ENCODE data around the gene GPR3. TPM values are rescaled to one million over a fixed set of nuclear protein-coding genes. Genes with fewer than 3 reads are reported as not detected.

GPR3 gene
- total RNA-seq, 1 experiment from 2014 or later: 4.4 TPM

GRCh38 chr1:27388337-27389005 lies 4.0 kb upstream of the GPR3 start:
- H2AK5ac ChIP-seq (ENCODE audit: insufficient read length, low read length): no peak overlapping the region
- H3K4me1 ChIP-seq (ENCODE audit: insufficient read depth, low read length): peaks cover 2% of the 10 kb centered on the region
- H2BK20ac ChIP-seq (ENCODE audit: low read depth, low read length, poor library complexity, severe bottlenecking): no peak overlapping the region
- no peak overlapping the region for H2BK15ac ChIP-seq (ENCODE audit: low read depth, low read length)
- no peak overlapping the region for H3T11ph ChIP-seq (ENCODE audit: low read length)
- no peaks in the 10 kb centered on the region for H3K27me3 ChIP-seq (ENCODE audit: insufficient read depth, low read length)
- no peaks in the 10 kb centered on the region for H3K79me2 ChIP-seq (ENCODE audit: insufficient read depth, low read length)
- H4K20me1 ChIP-seq (ENCODE audit: control insufficient read depth, insufficient read depth, insufficient read length): no peaks in the 10 kb centered on the region
- H4K5ac ChIP-seq (ENCODE audit: insufficient read length, low read depth, low read length): no peak overlapping the region
- no peaks in the 10 kb centered on the region for H3K9me3 ChIP-seq (ENCODE audit: control insufficient read depth, low read depth, low read length)
- H2BK120ac ChIP-seq (ENCODE audit: low read depth, low read length, poor library complexity, severe bottlenecking): no peak overlapping the region
- no peaks in the 10 kb centered on the region for H3K36me3 Mint-ChIP-seq (ENCODE audit: insufficient read depth in 1 of 3, low read depth in 3 of 3)
- no peaks in the 10 kb centered on the region; a peak in 3 of 5 replicates for H3K9me3 Mint-ChIP-seq
- H3K23ac ChIP-seq (ENCODE audit: insufficient read length, low read depth, low read length): no peak overlapping the region
- peak overlapping the region in 1 of 3 experiments; percentile 18; a peak in 1 of 7 replicates for H3K27ac Mint-ChIP-seq
- no peak overlapping the region for H4K8ac ChIP-seq (replicated peaks; ENCODE audit: insufficient read length, low read depth, low read length)
- H3K18ac ChIP-seq (ENCODE audit: insufficient read length, low read depth, low read length): no peak overlapping the region
- H3K4ac ChIP-seq (ENCODE audit: low read depth, low read length): no peak overlapping the region
- H3K79me1 ChIP-seq (ENCODE audit: insufficient read depth, low read depth, low read length, poor library complexity, severe bottlenecking): no peaks in the 10 kb centered on the region
- peak overlapping the region in 1 of 2 experiments; percentile 54; a peak in 2 of 5 replicates for H3K4me3 Mint-ChIP-seq
- peaks cover 2% of the 10 kb centered on the region for H3K27me3 Mint-ChIP-seq (ENCODE audit: low read depth)
- H3K23me2 ChIP-seq (ENCODE audit: insufficient read length, low read depth, low read length, poor library complexity, severe bottlenecking): peaks cover 4% of the 10 kb centered on the region
- no CpG with 5 or more reads among the region's 5 CpGs for WGBS (ENCODE audit: extremely low coverage, insufficient read length, low lambda C conversion rate)
- no peak overlapping the region for H2BK5ac ChIP-seq (ENCODE audit: insufficient read length, low read length)
- no peak overlapping the region for H3K9ac ChIP-seq (ENCODE audit: extremely low read depth, insufficient read length, low read length)
- peak; percentile 83 for DNase-seq
- no peak overlapping the region for H3K56ac ChIP-seq (ENCODE audit: insufficient read length, low read depth, low read length)
- no peak overlapping the region for H3K14ac ChIP-seq (ENCODE audit: insufficient read depth, low read length)
- H2BK12ac ChIP-seq (ENCODE audit: insufficient read length, low read depth, low read length): no peak overlapping the region
- peaks cover 20 to 22% of the 10 kb centered on the region in 2 experiments for H3K4me1 Mint-ChIP-seq
- H4K91ac ChIP-seq (ENCODE audit: insufficient read length, low read depth, low read length): no peak overlapping the region
- no peak overlapping the region for H3K4me2 ChIP-seq (ENCODE audit: insufficient read depth, insufficient read length, low read length)
- no peak overlapping the region for H2AFZ ChIP-seq (ENCODE audit: low read length)
- H3K27ac ChIP-seq (ENCODE audit: insufficient read length, low read depth, low read length): no peak overlapping the region
- TF ChIP-seq, protein P1, sequence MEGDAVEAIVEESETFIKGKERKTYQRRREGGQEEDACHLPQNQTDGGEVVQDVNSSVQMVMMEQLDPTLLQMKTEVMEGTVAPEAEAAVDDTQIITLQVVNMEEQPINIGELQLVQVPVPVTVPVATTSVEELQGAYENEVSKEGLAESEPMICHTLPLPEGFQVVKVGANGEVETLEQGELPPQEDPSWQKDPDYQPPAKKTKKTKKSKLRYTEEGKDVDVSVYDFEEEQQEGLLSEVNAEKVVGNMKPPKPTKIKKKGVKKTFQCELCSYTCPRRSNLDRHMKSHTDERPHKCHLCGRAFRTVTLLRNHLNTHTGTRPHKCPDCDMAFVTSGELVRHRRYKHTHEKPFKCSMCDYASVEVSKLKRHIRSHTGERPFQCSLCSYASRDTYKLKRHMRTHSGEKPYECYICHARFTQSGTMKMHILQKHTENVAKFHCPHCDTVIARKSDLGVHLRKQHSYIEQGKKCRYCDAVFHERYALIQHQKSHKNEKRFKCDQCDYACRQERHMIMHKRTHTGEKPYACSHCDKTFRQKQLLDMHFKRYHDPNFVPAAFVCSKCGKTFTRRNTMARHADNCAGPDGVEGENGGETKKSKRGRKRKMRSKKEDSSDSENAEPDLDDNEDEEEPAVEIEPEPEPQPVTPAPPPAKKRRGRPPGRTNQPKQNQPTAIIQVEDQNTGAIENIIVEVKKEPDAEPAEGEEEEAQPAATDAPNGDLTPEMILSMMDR (conservative IDR thresholded peaks at IDR 0.05): peak; percentile 84

Measured in H9 (cell line).